ENCODE data around the gene DOCK1. TPM values are rescaled to one million over a fixed set of nuclear protein-coding genes. Genes with fewer than 3 reads are reported as not detected.

The DOCK1 gene
- total RNA-seq, 1 donor from 2014 or later: 18.6 TPM

- no peak for DNase-seq
These were observed 569.3 kb downstream of the DOCK1 start for GRCh38 chr10:127474501-127474900.

- no peak for DNase-seq
These were observed 580.1 kb downstream of the DOCK1 start for GRCh38 chr10:127485153-127485857.

DNA sequence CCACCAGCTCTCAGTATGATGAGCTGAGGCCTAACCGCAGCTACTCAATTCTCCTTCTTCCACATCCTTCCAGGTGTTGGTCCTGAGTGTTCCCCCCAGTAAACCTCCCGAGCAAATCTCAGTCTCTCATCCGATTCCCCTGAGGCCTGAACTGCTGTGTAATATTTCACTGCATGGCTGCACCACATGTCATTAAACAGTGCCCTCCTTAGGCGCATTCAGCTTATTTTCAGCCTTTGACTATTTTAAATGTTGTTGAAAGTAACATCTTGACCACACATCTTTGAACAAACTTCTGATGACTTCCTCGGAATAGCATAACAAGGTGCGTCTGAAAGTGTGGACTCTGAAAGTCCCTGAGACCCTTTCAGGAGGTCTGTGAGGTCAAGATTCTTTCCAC, 581.1 kb downstream of the DOCK1 start:
- DNase-seq: no peak

- DNase-seq: no peak
These were observed 587.5 kb downstream of the DOCK1 start for GRCh38 chr10:127492607-127493250.

DNA sequence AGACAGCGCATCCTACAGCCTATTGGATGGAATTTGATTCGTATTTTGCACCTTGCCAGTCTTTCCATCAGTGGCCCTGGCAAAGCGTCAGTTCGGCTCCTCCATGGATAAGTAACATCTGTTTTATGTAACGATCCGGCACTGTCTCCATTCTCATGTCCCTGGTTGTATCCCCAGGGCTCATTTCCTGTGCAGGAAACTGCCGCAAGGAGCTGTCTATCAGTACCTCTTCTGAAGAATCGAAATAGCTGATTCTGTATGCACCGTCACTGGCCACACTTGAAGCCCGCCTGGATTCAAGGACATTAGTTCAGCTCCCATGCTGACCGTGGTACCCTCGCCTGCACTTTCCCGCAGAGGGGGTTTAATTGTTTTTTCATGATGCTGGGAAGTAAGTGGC, 590.8 kb downstream of the DOCK1 start:
- no peak for DNase-seq

DNA sequence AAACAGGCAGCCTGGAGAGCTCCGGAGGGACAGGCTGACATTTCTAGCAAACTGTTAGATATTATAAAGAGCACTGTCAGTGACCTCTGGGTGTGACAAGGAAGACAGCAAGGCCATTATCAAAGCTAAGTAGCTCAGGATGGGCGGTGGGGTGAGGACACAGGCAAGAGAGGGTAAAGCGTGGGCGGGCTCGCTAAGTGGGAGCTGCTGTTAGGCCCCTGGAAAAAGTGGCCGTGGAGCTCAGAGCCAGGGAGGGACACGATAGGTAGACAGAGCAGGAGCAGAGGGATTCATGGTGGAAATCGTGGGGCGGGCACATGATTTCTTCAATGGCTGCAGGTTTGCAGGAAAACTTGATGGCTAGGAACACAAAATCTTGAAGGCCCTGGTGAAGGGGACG, 592.5 kb downstream of the DOCK1 start:
- no peak for DNase-seq

GRCh38 chr10:127498087-127498486, 592.9 kb downstream of the DOCK1 start:
- no peak for DNase-seq

- no peak for DNase-seq
These were observed 594.9 kb downstream of the DOCK1 start for GRCh38 chr10:127500127-127500526.

Other genes starting within 250 kb of the DOCK1 start
- 0.16 TPM for gene C10orf90, start 234.7 kb upstream of the DOCK1 start, total RNA-seq